H9 (cell line): Measurements from ENCODE around the gene CCDC102B. TPM values are rescaled to one million over a fixed set of nuclear protein-coding genes. Genes with fewer than 3 reads are reported as not detected.
"Not testable (repeated sequence)": the region's sequence is repeated elsewhere in the genome, so short reads cannot be mapped to it uniquely, and the experiment has no call there.

Experiments used
- DNase-seq: peaks from one replicate; pipeline ENCODE4 v3.0.0-alpha.2; 2017
- H2AFZ ChIP-seq: one replicate; pipeline ENCODE4 v1.6.1; 2013; ENCODE audit warnings: mild to moderate bottlenecking, low read length, control low read depth, moderate library complexity
- H2AK5ac ChIP-seq: 2 replicates; pipeline ENCODE4 v1.6.1; 2013; ENCODE audit warnings: low read length, control low read depth, mixed read lengths; ENCODE audit not compliant: insufficient read length
- H2BK120ac ChIP-seq: one replicate; pipeline ENCODE4 v1.6.1; 2013; ENCODE audit warnings: low read depth, mild to moderate bottlenecking, low read length, control low read depth, inconsistent platforms; ENCODE audit not compliant: poor library complexity, severe bottlenecking
- H2BK12ac ChIP-seq: 2 replicates; pipeline ENCODE4 v1.6.1; 2013; ENCODE audit warnings: low read length, control low read depth, mixed read lengths, low read depth; ENCODE audit not compliant: insufficient read length
- H2BK15ac ChIP-seq: 2 replicates; pipeline ENCODE4 v1.6.1; 2013; ENCODE audit warnings: low read depth, low read length, control low read depth
- H2BK20ac ChIP-seq: one replicate; pipeline ENCODE4 v1.6.1; 2013; ENCODE audit warnings: low read depth, mild to moderate bottlenecking, low read length, control low read depth, inconsistent platforms; ENCODE audit not compliant: poor library complexity, severe bottlenecking
- H2BK5ac ChIP-seq: 2 replicates; pipeline ENCODE4 v1.6.1; 2013; ENCODE audit warnings: low read length, control low read depth, mixed read lengths; ENCODE audit not compliant: insufficient read length
- H3K14ac ChIP-seq: 2 replicates; pipeline ENCODE4 v1.6.1; 2013; ENCODE audit warnings: low read length, control low read depth; ENCODE audit not compliant: insufficient read depth
- H3K18ac ChIP-seq: 2 replicates; pipeline ENCODE4 v1.6.1; 2013; ENCODE audit warnings: low read depth, mild to moderate bottlenecking, mixed read lengths, low read length, control low read depth; ENCODE audit not compliant: insufficient read length
- H3K23ac ChIP-seq: 2 replicates; pipeline ENCODE4 v1.6.1; 2013; ENCODE audit warnings: low read length, control low read depth, mixed read lengths, low read depth; ENCODE audit not compliant: insufficient read length
- H3K23me2 ChIP-seq: 2 replicates; pipeline ENCODE4 v1.6.1; 2013; ENCODE audit warnings: low read depth, mild to moderate bottlenecking, mixed read lengths, low read length, control low read depth; ENCODE audit not compliant: insufficient read length, poor library complexity, severe bottlenecking
- H3K27ac ChIP-seq: 2 replicates; pipeline ENCODE4 v1.5.1; 2013; ENCODE audit warnings: low read length, control low read depth, mixed read lengths, low read depth; ENCODE audit not compliant: insufficient read length
- H3K27me3 ChIP-seq: 2 replicates; pipeline ENCODE4 v1.6.1; 2013; ENCODE audit warnings: low read length, control low read depth, inconsistent platforms; ENCODE audit not compliant: insufficient read depth
- H3K4ac ChIP-seq: 2 replicates; pipeline ENCODE4 v1.6.1; 2013; ENCODE audit warnings: low read depth, mild to moderate bottlenecking, control low read depth, inconsistent platforms, low read length, moderate library complexity
- H3K4me1 ChIP-seq: 2 replicates; pipeline ENCODE4 v1.6.1; 2013; ENCODE audit warnings: low read length, control low read depth, inconsistent platforms; ENCODE audit not compliant: insufficient read depth
- H3K4me2 ChIP-seq: 2 replicates; pipeline ENCODE4 v1.6.1; 2013; ENCODE audit warnings: low read length, control low read depth, mixed read lengths; ENCODE audit not compliant: insufficient read length, insufficient read depth
- H3K56ac ChIP-seq: 2 replicates; pipeline ENCODE4 v1.6.1; 2013; ENCODE audit warnings: low read depth, mild to moderate bottlenecking, mixed read lengths, low read length, control low read depth; ENCODE audit not compliant: insufficient read length
- H3K79me1 ChIP-seq: 2 replicates; pipeline ENCODE4 v1.6.1; 2013; ENCODE audit warnings: low read depth, mild to moderate bottlenecking, moderate library complexity, low read length, control low read depth, inconsistent platforms; ENCODE audit not compliant: insufficient read depth, poor library complexity, severe bottlenecking
- H3K79me2 ChIP-seq: 2 replicates; pipeline ENCODE4 v1.6.1; 2013; ENCODE audit warnings: low read length, control low read depth, inconsistent platforms; ENCODE audit not compliant: insufficient read depth
- H3K9ac ChIP-seq: 2 replicates; pipeline ENCODE4 v1.6.1; 2013; ENCODE audit warnings: low read length, control low read depth, mixed read lengths; ENCODE audit not compliant: insufficient read length; ENCODE audit errors: extremely low read depth
- H3K9me3 ChIP-seq: one replicate; pipeline ENCODE4 v1.6.1; 2013; ENCODE audit warnings: low read depth, low read length, inconsistent platforms; ENCODE audit not compliant: control insufficient read depth
- H3T11ph ChIP-seq: one replicate; pipeline ENCODE4 v1.6.1; 2013; ENCODE audit warnings: mild to moderate bottlenecking, low read length, control low read depth, inconsistent platforms
- H4K20me1 ChIP-seq: one replicate; pipeline ENCODE4 v1.6.1; 2013; ENCODE audit not compliant: control insufficient read depth, insufficient read length, insufficient read depth
- H4K5ac ChIP-seq: 2 replicates; pipeline ENCODE4 v1.6.1; 2013; ENCODE audit warnings: low read depth, mild to moderate bottlenecking, mixed read lengths, low read length, control low read depth; ENCODE audit not compliant: insufficient read length
- H4K8ac ChIP-seq: replicated peaks from 2 replicates; pipeline ENCODE4 v1.6.1; 2013; ENCODE audit warnings: low read length, control low read depth, mixed read lengths, low read depth; ENCODE audit not compliant: insufficient read length
- H4K91ac ChIP-seq: 2 replicates; pipeline ENCODE4 v1.6.1; 2013; ENCODE audit warnings: low read depth, mild to moderate bottlenecking, moderate library complexity, mixed read lengths, low read length, control low read depth; ENCODE audit not compliant: insufficient read length
- H3K27ac Mint-ChIP-seq, 3 experiments: 2 replicates in 2 of 3; 3 replicates in 1 of 3; pipeline ENCODE4 v1.8.0; 2020 to 2021; ENCODE audit warnings: mixed read lengths in 3 of 3, mild to moderate bottlenecking in 1 of 3, moderate library complexity in 1 of 3
- H3K27me3 Mint-ChIP-seq: 2 replicates; pipeline ENCODE4 v1.8.0; 2021; ENCODE audit warnings: low read depth, mild to moderate bottlenecking, moderate library complexity, mixed read lengths
- H3K36me3 Mint-ChIP-seq, 3 experiments: 2 replicates in 2 of 3; 3 replicates in 1 of 3; pipeline ENCODE4 v1.8.0; 2020 to 2021; ENCODE audit warnings: low read depth in 3 of 3, mixed read lengths in 3 of 3; ENCODE audit not compliant: insufficient read depth in 1 of 3
- H3K4me1 Mint-ChIP-seq, 2 experiments: 2 replicates each; pipeline ENCODE4 v1.8.0; 2020; ENCODE audit warnings: mixed read lengths in 2 of 2
- H3K4me3 Mint-ChIP-seq, 2 experiments: 2 replicates in 1 of 2; 3 replicates in 1 of 2; pipeline ENCODE4 v1.8.0; 2020 to 2021; ENCODE audit warnings: mild to moderate bottlenecking in 2 of 2, mixed read lengths in 2 of 2, moderate library complexity in 1 of 2
- H3K9me3 Mint-ChIP-seq, 2 experiments: 2 replicates in 1 of 2; 3 replicates in 1 of 2; pipeline ENCODE4 v1.8.0; 2020; ENCODE audit warnings: mild to moderate bottlenecking in 2 of 2, mixed read lengths in 2 of 2, moderate library complexity in 1 of 2
- CTCF ChIP-seq: fragments of 200-600 bp; sonication (generic); conservative IDR thresholded peaks from 3 replicates; pipeline ENCODE4 v1.8.0; 2021; ENCODE audit warnings: antibody characterized with exemption, mild to moderate bottlenecking
- WGBS: extraction: QIAGEN DNeasy Blood & Tissue Kit; methylation state at CpG from one replicate; pipeline ENCODE4 v1.1.7; 2013; ENCODE audit warnings: missing lambda C conversion rate, low lambda C conversion rate, mixed read lengths; ENCODE audit not compliant: insufficient read length; ENCODE audit errors: extremely low coverage; 5-methylcytosine and 5-hydroxymethylcytosine counted together
- total RNA-seq: library from RNA; stranded (reverse); gene quantifications from 2 replicates; pipeline ENCODE4 v1.2.1, GENCODE V29; 2021

CCDC102B gene
- total RNA-seq, 1 experiment from 2014 or later: 1.2 TPM

- Mint-ChIP-seq H3K27me3 (no peaks in the 10 kb centered on the region), H3K4me1 (no peaks in the 10 kb centered on the region), H3K9me3 (peaks cover 0 to 2% of the 10 kb centered on the region in 2 experiments; a peak in 3 of 5 replicates), H3K27ac (no peak overlapping the region), H3K36me3 (peaks cover 0 to 1% (median 0%) of the 10 kb centered on the region in 3 experiments; a peak in 4 of 7 replicates), H3K4me3 (no peak overlapping the region)
- Histone ChIP-seq H3K9ac (no peak overlapping the region), H3K4me2 (no peak overlapping the region), H3K27ac (no peak overlapping the region), H3K79me2 (no peaks in the 10 kb centered on the region), H2BK120ac (no peak overlapping the region), H4K20me1 (no peaks in the 10 kb centered on the region), H3T11ph (no peak overlapping the region), H3K4me1 (no peaks in the 10 kb centered on the region), H2BK5ac (no peak overlapping the region), H4K5ac (no peak overlapping the region), H3K14ac (no peak overlapping the region), H3K56ac (no peak overlapping the region), H3K9me3 (no peaks in the 10 kb centered on the region), H2BK12ac (no peak overlapping the region), H3K4ac (no peak overlapping the region), H3K79me1 (no peaks in the 10 kb centered on the region), H4K8ac (no peak overlapping the region), H2AK5ac (no peak overlapping the region), H4K91ac (no peak overlapping the region), H2BK20ac (no peak overlapping the region), H2AFZ (no peak overlapping the region), H3K23me2 (no peaks in the 10 kb centered on the region), H3K18ac (no peak overlapping the region), H2BK15ac (no peak overlapping the region), H3K27me3 (no peaks in the 10 kb centered on the region), H3K23ac (no peak overlapping the region)
- no peak for TF ChIP-seq CTCF
- WGBS: no CpG with 5 or more reads among the region's 1 CpG
- DNase-seq: no peak
Observed at GRCh38 chr18:68874361-68874760, 76.5 kb downstream of the CCDC102B start.

GRCh38 chr18:68879947-68880346, 82.1 kb downstream of the CCDC102B start:
- DNase-seq, H3T11ph ChIP-seq, H3K27ac Mint-ChIP-seq, H3K4me3 Mint-ChIP-seq, H2BK5ac ChIP-seq, H3K14ac ChIP-seq, H3K4me1 Mint-ChIP-seq, H3K4ac ChIP-seq, H3K18ac ChIP-seq, H3K9me3 Mint-ChIP-seq, H2BK120ac ChIP-seq, H4K20me1 ChIP-seq, H2AK5ac ChIP-seq, H3K23me2 ChIP-seq, H3K23ac ChIP-seq, H3K56ac ChIP-seq, H3K27me3 Mint-ChIP-seq, H3K9ac ChIP-seq, H3K27ac ChIP-seq, H4K8ac ChIP-seq, H3K4me1 ChIP-seq, H3K79me1 ChIP-seq, H2BK15ac ChIP-seq, H3K79me2 ChIP-seq, H4K5ac ChIP-seq, H4K91ac ChIP-seq, H2BK20ac ChIP-seq, H2AFZ ChIP-seq, H3K27me3 ChIP-seq, H2BK12ac ChIP-seq, H3K9me3 ChIP-seq, H3K36me3 Mint-ChIP-seq, H3K4me2 ChIP-seq: not testable (repeated sequence)
- WGBS: no CpG with 5 or more reads among the region's 21 CpGs
